Upper lobe of left lung (tissue), 4 donors: ENCODE measurements around the gene MIGA2.

ENCODE experiments used
- CTCF ChIP-seq, 6 experiments: fragments of 450-650 bp in 4 of 6; fragments of 200-600 bp in 2 of 6; sonication (generic) in 2 of 6; IDR thresholded peaks; one replicate each; pipeline ENCODE4 v1.5.1; 2016 to 2019; ENCODE audit warnings: antibody characterized with exemption in 6 of 6
- POLR2A ChIP-seq, 4 donors: fragments of 450-650 bp; IDR thresholded peaks; one replicate each; pipeline ENCODE4 v1.5.1; 2016 to 2017; ENCODE audit warnings: antibody characterized with exemption in 4 of 4, mild to moderate bottlenecking in 2 of 4
- POLR2AphosphoS5 ChIP-seq, 2 donors: sonication (generic); formaldehyde crosslinking; IDR thresholded peaks; one replicate each; pipeline ENCODE4 v1.5.1; 2017; ENCODE audit warnings: antibody characterized with exemption in 2 of 2

- TF ChIP-seq CTCF (IDR thresholded peaks at IDR 0.05): no peak
- TF ChIP-seq POLR2A (IDR thresholded peaks at IDR 0.05): no peak
- TF ChIP-seq POLR2AphosphoS5 (IDR thresholded peaks at IDR 0.05): no peak
These were observed 26.6 kb downstream of the MIGA2 start for GRCh38 chr9:129063061-129063460.
